HG02610 (cell line): ENCODE measurements around the gene CKAP2L.

Experiments
- ATAC-seq: cut with Tn5 transposase; IDR thresholded peaks from one replicate; pipeline ENCODE4 v1.9.1; 2021; ENCODE audit warnings: mild to moderate bottlenecking, moderate library complexity; ENCODE audit not compliant: unreplicated experiment

The CKAP2L gene

GRCh38 chr2:112793449-112793978, 29.1 kb upstream of the CKAP2L start:
- ATAC-seq, result no peak

DNA sequence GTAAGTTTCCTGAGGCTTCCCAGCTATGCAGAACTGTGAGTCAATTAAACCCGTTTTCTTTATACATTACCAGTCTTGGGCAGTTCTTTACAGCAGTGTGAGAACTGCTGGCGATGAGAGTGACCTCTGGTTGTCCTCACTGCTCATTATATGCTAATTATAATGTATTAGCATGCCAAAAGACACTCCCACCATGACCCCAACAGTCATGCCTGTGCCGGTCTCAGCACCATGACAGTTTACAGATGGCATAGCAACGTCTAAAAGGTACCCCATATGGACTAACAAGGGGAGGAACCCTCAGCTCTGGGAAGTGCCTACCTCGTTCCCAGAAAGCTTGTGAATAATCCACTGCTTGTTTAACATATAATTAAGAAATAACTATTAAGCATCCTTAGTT, 28.0 kb upstream of the CKAP2L start:
- ATAC-seq, result no peak

DNA sequence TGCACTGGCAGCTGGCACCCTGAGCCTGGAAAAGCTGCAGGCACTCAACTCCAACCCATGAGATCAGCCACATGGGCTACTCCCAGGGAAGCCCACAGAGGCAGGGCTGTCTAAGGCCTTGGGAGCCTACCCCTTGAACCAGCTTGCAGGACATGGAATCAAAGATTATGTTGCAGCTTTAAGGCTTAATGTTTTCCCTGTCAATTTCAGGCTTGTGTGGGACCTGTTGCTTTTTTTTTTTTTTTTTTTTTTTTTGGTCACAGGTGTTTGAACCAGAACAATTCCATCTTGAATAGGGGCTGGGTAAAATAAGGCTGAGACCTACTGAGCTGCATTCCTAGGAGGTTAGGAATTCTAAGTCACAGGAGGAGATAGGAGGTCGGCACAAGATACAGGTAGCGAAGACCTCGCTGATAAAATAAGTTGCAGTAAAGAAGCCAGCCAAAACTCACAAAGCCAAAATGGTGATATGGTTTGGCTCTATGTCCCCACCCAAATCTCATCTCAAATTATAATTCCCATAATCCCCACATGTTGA, 27.4 kb upstream of the CKAP2L start:
- no peak for ATAC-seq

DNA sequence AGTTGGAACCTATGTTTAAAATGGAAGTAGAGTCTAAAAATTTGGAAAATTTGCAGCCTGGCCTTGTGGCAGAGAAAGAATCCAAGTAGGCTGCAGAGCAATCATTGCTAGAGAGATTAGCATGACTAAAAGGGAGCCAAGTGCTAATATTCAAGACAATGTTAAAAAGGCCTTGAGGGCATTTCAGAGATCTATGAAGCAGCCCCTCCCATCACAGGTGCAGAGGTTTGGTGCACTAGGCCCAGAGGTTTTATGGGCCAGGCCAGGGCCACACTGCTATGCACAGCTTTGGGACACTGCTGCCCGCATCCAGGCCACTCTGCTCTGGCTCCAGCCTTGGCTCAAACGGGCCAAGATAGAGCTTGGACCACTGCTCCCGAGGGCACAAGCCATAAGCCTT, 26.6 kb upstream of the CKAP2L start:
- ATAC-seq, result no peak

DNA sequence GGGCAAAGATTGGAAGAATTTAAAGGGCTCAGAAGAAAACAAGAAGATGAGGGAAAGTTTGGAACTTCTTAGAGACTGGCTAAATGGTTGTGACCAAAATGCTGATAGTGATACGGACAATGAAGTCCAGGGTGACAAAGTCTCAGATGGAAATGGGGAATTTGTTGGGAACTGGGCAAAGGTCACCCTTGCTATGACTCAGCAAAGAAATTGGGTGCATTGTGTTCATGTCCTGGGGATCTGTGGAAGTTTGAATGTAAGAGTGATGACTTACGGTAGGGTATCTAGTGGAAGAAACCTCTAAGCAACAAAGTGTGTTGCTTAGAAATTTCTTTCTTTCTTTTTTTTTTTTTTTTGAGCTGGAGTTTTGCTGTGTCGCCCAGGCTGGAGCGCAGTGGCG, 25.9 kb upstream of the CKAP2L start:
- ATAC-seq, result no peak

GRCh38 chr2:112789186-112789585, 24.8 kb upstream of the CKAP2L start:
- ATAC-seq, result no peak

- ATAC-seq, result no peak
Measured at GRCh38 chr2:112788653-112789052, 24.2 kb upstream of the CKAP2L start.

GRCh38 chr2:112787729-112788393, 23.5 kb upstream of the CKAP2L start:
- ATAC-seq, result no peak

DNA sequence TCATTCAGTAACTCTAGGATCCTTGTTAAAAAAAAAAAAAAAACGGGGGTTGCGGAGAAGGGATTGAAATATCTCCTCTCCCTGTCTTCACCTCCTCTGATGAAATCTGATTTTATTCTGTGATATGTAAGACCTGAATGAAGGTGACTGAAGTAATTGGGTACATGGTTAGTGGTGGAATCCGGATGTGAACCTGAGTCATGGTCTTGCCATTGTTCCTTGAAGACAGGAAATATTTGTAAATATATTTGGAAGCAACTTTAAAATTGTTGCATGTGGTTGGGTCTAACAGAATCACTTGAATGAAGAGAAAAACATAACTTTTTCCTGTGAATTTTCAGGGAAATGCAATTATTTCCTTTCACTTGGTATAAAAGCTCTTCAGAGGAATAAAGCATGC, 22.9 kb upstream of the CKAP2L start:
- no peak for ATAC-seq

- no peak for ATAC-seq
Measured at GRCh38 chr2:112784199-112785189, 20.1 kb upstream of the CKAP2L start, which contains the start of gene IL1A. TSS of gene IL1A (minus strand) at chr2:112784493. CDS start at chr2:112783770, 723 bp downstream.

- ATAC-seq, result no peak
Measured at GRCh38 chr2:112783187-112783714, 18.8 kb upstream of the CKAP2L start.

DNA sequence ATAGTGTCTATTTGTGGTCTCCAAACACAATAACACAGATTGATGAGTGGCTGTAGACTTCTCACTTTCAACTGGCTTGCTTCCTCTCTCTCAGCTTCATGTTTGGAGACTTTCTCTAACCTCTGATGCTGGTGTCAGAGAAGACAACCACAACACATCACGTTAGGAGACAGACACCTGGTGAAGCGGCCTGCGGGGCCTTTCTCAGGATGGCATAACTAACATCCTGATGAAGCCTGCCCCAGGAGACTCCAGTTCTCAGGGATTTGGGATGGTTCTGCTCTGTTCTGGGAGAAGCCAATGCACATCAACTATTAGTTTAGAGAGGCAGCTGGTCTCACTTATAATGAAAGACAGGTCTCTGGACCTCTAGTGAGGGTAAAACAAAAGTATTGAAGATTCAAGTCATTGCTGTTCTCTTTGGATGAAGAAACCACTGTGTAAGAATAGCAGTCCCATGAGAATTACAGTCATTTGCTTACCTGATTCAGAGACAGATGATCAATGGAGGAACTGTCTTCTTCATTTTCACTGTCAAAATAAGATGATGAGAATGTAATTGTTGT, 17.9 kb upstream of the CKAP2L start:
- ATAC-seq, result peak; percentile 83

DNA sequence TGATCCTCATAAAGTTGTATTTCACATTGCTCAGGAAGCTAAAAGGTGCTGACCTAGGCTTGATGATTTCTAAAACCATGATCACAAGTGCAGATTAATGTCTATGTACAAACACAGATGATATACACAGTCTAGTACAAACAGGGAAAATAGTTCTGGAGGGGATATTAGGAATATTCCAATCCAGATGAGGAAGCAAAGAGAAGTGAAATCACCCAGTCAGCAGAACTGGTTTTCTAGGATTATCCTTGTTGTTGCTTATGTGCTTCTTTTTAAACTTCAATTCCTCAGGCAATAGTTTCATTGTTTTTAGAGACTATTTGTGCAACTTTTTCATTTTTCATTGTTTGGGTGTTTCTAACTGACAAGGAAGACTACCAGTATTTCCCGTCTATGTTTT, 15.2 kb upstream of the CKAP2L start:
- no peak for ATAC-seq

- no peak for ATAC-seq
Measured at GRCh38 chr2:112777036-112777435, 12.6 kb upstream of the CKAP2L start.

- ATAC-seq, result no peak
Measured at GRCh38 chr2:112776113-112776512, 11.7 kb upstream of the CKAP2L start.

GRCh38 chr2:112774536-112775285, 10.3 kb upstream of the CKAP2L start:
- no peak for ATAC-seq

- ATAC-seq, result no peak
Measured at GRCh38 chr2:112773556-112773955, 9.1 kb upstream of the CKAP2L start.

- ATAC-seq, result no peak
Measured at GRCh38 chr2:112772911-112773475, 8.6 kb upstream of the CKAP2L start.

GRCh38 chr2:112772322-112772721, 7.9 kb upstream of the CKAP2L start:
- ATAC-seq, result no peak

DNA sequence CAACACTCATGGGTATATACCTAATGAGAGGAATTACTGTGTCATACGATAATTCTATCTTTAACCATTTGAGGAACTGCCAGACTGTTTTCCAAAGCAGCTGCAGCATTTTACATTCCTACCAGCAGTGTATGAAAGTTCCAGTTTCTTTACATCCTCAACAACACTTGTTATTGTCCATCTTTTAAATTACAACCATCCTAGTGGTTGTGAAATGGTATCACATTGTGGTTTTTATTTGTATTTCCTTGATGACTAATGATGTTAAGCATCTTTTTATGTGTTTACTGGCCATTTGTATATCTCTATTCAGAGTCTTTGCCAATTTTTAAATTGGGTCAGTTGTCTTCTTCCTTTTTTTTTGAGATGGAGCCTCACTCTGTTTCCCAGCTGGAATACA, 4.0 kb upstream of the CKAP2L start:
- no peak for ATAC-seq
